Endometrium (tissue), 2 donors: Measurements from ENCODE around the gene GNA14.
"Not testable (repeated sequence)": the region's sequence is repeated elsewhere in the genome, so short reads cannot be mapped to it uniquely, and the experiment has no call there.

Source experiments
- FAIRE-seq: peaks from 2 replicates; lab custom pipeline; 2012; peaks lifted over from hg19 to GRCh38; lab: Jason Lieb, UNC
- donor health status: control.
- donor health status: control.

Gene GNA14

GRCh38 chr9:77534376-77535057 is 113.6 kb downstream of the GNA14 start:
- FAIRE-seq, result no peak

- no peak for FAIRE-seq
Observed at GRCh38 chr9:77533671-77534070, 114.5 kb downstream of the GNA14 start.

GRCh38 chr9:77532607-77533006 is 115.5 kb downstream of the GNA14 start:
- no peak for FAIRE-seq

- no peak for FAIRE-seq
Observed at GRCh38 chr9:77531400-77531799, 116.7 kb downstream of the GNA14 start.

- peak; percentile 91 for FAIRE-seq
Observed at GRCh38 chr9:77523891-77524290, 124.2 kb downstream of the GNA14 start.

- peak; percentile 12 for FAIRE-seq
Observed at GRCh38 chr9:77521091-77521490, 127.0 kb downstream of the GNA14 start.

- no peak for FAIRE-seq
Observed at GRCh38 chr9:77518688-77519087, 129.4 kb downstream of the GNA14 start.

- FAIRE-seq, result no peak
Observed at GRCh38 chr9:77516781-77517180, 131.3 kb downstream of the GNA14 start.

- FAIRE-seq, result no peak
Observed at GRCh38 chr9:77514886-77515711, 133.0 kb downstream of the GNA14 start.

GRCh38 chr9:77513457-77513856 is 134.7 kb downstream of the GNA14 start:
- no peak for FAIRE-seq

GRCh38 chr9:77512876-77513275 is 135.2 kb downstream of the GNA14 start:
- FAIRE-seq, result no peak

- no peak for FAIRE-seq
Observed at GRCh38 chr9:77511525-77511924, 136.6 kb downstream of the GNA14 start.

GRCh38 chr9:77510666-77511065 is 137.5 kb downstream of the GNA14 start:
- peak; percentile 60 for FAIRE-seq

- no peak for FAIRE-seq
Observed at GRCh38 chr9:77508396-77508795, 139.7 kb downstream of the GNA14 start.

- peak; percentile 60 for FAIRE-seq
Observed at GRCh38 chr9:77507212-77507961, 140.7 kb downstream of the GNA14 start.

- no peak for FAIRE-seq
Observed at GRCh38 chr9:77505232-77505631, 142.9 kb downstream of the GNA14 start.

GRCh38 chr9:77502568-77502967 is 145.6 kb downstream of the GNA14 start:
- FAIRE-seq, result no peak

- FAIRE-seq, result no peak
Observed at GRCh38 chr9:77498891-77499290, 149.2 kb downstream of the GNA14 start.

- no peak for FAIRE-seq
Observed at GRCh38 chr9:77497322-77498198, 150.6 kb downstream of the GNA14 start.

- FAIRE-seq, result peak; percentile 18
Observed at GRCh38 chr9:77495834-77496671, 152.1 kb downstream of the GNA14 start.

GRCh38 chr9:77490279-77490678 is 157.8 kb downstream of the GNA14 start:
- FAIRE-seq, result not testable (repeated sequence)
